ENCODE data around the gene CAMK1D.

CAMK1D gene

DNA sequence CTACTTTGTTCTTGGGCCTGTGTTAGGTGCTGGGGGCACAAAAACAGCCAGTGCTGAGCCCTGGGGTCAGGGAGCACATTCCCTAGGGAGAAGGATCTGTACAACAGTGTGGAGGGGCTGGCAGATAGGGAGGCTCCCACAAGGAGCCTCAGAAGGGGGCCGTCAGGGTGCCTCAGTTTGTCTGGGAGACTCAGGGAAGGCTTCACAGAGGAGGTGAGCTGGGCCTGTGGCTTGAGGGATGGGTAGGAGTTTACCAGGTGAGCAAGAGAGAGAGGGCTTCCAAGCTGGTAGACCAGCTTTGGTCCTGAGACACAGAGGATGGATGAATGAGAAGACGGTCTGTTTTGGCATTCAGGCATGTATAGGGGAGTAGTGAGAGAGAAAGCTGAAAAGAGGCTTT lies 52.1 kb downstream of the CAMK1D start:
- no peak for DNase-seq (ENCODE audit: low read depth in 2 of 2)

DNA sequence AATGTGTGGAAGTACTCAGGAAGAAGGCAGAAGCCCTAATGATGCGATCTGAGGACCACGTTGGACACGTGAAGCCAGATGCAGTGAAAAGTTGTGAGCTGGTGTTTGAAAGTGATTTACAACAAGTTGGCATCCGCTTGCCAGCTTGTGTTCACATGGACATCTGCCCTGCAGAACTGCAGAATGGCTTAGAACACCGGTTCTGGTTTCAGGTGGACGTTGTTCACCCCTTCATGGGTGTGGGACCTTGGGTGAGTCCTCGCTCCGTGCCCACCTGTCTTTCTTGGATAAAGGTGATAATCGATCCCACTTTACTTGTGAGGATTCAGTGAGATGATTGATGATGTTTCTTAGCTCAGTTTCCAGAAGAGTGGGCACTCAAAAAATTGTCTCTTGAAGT lies 53.8 kb downstream of the CAMK1D start:
- no peak for DNase-seq (ENCODE audit: low read depth in 2 of 2)

DNA sequence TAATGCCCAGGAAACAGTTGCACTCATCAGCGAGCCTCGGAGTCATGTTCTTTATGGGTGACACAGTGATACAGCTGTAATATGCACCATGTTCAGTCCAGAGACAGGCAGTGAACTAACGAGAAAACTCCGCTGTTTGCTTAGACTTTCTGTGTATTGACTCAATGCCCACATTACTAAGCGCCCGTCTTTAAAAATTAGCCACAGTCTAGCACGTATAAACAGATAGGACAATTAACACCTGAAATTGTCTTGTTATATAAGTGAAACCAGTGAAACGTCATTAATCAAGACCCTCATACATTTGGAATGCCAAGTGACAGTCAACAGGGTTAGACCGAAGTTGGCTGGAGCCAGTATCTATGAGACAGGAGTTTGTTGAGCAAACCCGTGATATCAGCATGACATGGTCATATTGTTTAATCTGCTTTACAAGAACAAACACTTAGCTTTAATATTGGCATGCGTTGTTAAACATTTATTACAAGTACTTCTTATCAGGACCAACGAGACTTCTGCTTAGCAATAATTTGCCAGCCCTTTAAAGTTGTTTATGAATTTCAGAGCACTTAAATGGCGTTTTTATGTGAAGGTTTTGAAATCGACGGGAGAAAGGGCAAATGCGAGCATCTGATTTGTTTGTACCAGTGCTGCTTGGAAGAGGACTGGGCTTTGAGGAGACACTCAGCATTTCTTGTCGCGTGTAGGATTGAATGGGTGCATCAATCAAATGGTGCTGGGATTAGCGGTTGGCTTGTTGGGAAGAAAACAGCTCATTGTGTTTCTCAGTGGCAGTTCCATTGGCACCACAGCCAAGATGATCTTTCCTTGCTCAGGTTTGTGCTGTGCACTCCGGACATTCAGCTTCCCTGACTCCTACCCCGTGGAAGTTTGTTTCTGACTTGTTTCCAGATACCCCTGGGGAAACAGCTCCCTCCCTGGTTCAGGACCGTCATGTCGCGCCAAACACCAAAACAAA lies 56.3 kb downstream of the CAMK1D start:
- DNase-seq (ENCODE audit: low read depth in 2 of 2): no peak

DNA sequence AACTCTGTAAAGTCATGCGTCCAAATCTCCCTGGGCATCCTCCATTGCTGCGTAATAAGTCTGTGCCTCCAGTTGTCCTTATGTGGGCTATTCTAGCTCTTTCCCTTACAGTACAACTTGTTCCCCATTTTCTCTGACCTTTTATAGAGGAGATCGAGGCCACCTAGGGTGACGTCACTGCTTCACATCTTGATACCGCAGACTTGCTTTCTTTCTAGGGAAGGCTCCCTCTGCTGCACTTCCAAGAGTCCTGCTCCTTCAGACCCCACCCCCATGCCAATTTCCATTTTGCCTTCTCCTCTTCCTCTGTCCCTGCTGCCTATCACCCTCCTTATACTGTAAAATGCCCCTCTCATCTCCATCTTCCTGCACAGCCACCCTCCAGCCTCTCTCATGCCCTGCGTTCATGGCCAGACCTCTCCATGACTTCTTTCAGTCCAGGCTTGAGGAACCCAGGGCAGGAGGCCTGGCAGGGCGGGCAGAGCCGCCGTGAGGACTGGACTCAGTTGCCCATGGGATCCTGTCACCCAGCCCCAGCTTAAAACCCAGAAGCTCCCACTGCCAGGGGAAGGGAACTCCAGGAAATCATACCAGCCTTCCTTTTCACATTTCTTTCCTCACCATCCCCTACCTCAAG lies 57.5 kb downstream of the CAMK1D start:
- no peak for DNase-seq (ENCODE audit: low read depth in 2 of 2)

DNA sequence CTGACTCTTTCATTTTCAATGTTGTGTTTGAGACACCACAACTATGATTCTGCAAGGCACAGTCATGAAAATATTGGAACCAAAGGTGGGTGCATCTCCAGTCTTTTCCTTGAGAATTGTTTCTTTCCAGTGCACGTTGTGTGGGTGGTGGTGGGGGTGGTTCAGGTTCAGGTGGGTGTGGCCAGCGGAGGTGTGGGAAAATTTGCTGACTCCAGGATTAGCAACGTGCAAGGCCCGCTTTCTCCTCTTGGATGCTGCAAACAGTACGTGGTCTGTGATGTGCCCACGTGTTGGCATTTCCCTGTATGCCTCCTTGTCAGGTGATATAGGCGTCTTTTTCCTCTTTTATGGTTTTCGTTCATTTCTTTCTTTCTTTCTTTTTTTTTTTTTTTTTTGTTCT lies 59.1 kb downstream of the CAMK1D start:
- DNase-seq (ENCODE audit: low read depth in 2 of 2): no peak

DNA sequence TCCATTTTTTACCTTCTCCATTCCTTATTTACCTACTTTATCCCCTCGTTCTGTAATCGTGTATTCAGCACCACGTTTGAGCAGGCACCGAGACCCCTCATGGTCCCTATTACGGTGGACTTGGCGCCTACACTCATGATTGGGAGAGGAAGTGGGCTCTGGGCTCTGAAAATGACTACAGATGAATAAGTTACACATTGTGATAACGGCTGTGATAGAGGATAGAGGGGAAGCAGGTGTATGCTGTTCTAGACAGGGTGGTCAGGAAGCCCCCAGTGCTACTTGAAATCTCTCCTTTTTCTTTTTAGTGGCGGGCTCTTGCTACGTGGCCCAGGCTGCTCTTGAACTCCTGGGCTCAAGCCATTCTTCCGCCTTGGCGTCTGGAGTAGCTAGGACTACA lies 59.8 kb downstream of the CAMK1D start:
- no peak for DNase-seq (ENCODE audit: low read depth in 2 of 2)

DNA sequence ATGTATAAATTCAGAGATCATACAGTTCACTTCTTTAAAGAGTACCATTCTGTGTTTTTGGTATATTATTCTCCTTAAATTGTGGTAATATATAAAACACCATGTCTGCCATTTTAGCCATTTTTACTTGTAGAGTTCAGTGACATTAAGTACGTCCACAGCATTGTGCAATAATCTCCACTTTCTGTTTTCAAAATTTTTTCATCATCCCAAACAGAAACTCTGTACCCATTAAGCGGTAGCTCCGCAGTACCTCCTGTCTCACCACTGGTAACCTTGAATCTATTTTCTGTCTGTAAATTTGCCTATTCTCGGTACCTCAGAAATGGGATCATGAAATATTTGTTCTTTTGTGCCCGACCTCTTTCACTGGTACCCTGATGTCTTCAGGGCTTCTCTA lies 60.3 kb downstream of the CAMK1D start:
- DNase-seq (ENCODE audit: low read depth in 2 of 2): no peak

DNA sequence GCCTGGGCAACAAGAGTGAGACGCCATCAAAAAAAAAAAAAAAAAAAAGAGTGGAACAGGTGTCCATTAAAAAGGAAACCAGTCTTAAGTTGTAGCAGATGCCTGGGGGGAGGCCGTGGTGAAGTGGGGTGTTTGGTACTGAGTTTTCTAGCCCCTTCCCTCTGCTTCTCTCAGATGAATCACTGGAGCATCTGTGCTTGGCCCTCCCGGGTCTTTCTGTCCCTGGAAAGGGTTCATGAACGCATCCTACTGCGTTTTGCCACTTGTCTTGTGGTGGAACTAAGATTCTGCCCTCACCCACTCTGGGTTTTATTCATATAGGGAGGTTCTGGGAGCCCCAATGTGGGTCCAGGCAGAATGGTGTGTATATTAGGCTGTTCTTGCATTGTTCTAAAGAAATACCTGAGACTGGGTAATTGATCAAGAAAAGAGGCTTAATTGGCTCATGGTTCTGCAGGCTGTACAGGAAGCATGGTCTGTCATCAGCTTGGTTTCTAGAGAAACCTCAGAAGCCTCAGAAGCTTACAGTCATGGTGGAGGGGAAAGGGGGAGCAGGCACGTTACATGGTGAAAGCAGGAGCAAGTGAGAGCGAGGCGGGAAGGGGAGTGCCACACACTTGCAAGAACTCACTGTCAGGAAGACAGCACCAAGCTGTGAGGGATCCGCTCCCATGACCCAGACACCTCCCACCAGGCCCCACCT lies 63.5 kb downstream of the CAMK1D start:
- DNase-seq (ENCODE audit: low read depth in 2 of 2): no peak

DNA sequence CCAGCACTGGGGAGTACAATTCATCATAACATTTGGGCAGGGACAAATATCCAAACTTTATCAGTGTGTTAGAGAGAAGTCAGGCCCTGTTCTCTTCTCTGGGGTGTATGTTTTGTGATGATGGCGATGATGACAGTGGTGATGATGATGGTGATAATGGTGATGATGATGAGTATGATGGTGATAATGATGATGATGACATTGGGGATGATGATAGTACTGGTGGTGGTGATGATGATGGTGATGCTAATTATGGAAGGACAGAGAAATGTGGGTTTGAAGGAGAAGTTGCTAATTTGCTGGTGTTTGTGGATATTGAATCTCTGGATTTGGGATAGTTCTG lies 64.0 kb downstream of the CAMK1D start:
- DNase-seq (ENCODE audit: low read depth in 2 of 2): no peak

DNA sequence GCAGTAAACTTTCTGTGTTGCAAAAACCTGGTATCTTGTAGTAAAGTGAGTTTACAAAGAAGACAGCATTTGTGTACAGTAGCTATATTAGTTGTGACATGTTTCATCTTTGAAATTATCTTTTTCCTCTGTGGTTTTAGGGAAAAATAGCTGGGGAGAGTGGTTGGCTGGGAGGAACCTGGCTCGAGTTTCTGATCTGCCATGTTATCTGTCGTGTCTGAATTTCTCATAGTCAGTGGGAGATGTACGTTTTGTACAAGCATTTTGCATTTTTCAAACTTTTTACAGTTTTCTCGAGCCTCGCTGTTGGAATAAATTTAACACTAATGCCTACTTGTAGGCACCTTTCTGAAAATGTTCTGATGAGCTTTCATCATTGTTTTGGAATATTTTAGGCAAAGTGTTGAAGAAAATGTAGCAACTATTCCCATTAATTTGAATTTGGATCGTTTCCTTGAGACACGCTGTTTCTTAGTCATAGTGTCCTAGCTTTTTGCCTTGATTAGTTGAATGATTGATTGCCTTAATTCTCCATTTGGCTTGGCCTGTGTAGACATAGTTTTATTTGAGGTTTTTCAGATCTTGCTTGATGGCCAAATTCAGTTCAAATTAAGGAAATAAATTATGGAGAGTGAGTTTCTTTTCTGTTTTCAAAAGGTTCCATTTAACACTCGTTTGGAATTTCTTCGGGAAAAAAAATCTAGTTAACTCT lies 65.1 kb downstream of the CAMK1D start:
- DNase-seq (ENCODE audit: low read depth in 2 of 2): peak; percentile 23 to 28

DNA sequence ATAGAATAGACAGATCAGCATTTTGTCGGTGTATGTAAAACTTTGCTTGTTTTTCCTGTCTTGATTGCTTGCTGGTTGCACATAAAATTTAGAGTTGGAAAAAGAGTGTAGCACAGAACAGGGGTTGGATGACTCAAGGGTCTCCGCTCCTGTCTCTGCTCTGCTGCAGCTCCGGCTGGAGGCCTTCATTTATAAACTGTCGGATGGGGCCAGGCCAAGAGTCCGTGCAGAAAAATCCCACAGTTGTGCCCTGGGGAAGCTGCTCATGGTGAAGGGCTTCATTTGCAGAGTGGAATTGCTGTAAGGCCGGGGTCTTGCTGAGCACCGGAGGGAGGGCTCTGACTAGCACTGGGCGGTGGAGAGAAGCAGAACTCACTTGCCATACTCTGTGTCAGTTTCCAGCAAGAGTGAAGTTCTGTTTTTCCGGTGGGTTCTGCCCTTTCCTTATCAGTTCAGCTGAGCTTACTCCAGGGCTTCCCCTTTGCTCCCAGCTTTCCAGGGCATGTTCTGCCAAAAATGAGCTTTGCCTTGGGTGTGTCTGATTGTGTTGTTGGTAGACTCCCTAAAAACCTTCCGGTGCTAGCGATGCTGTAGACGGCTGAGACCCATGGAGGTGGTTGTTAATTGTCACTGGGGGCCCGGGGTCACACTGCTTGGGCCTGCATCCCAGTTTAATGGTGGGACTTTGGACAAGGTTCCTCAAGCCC lies 67.2 kb downstream of the CAMK1D start:
- DNase-seq (ENCODE audit: low read depth in 2 of 2): no peak

DNA sequence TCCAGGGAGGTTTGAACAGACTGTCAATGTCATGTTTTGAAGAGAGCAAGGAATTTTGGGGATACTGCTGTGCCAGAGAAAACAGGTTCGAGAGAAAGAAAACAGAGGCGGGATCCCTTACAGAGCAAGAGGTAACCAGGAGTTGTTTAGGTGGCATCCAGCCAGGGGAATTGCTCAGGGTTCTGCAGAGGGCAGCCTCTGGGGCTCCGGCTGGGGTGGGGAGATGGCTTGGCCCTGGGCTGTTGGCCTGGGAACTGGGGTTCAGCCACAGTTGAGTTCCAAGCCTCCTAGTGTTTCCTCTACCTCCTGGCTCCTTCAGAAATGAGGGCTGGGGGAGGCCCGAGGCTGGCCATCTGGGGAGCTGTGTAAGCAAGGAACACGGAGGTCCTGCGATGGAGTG lies 68.0 kb downstream of the CAMK1D start:
- no peak for DNase-seq (ENCODE audit: low read depth in 2 of 2)

DNA sequence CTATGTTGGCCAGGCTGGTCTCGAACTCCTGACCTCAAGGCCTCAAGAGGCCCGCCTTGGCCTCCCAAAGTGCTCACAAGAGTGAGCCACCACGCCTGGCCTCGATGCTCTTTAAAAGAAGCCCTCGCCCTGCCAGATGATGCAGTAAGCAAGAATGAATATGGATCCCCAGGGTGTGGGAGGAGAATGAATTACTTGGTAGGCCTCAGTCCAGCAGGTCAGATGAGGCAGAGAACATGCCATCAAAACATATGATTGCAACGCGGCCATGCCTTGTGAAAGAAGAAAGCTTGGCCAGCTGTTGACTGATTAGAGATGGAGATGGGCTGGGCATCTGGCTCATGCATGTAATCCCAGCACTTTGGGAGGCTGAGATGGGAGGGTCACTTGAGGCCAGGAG lies 68.7 kb downstream of the CAMK1D start:
- DNase-seq (ENCODE audit: low read depth in 2 of 2): peak; percentile 21 to 25

DNA sequence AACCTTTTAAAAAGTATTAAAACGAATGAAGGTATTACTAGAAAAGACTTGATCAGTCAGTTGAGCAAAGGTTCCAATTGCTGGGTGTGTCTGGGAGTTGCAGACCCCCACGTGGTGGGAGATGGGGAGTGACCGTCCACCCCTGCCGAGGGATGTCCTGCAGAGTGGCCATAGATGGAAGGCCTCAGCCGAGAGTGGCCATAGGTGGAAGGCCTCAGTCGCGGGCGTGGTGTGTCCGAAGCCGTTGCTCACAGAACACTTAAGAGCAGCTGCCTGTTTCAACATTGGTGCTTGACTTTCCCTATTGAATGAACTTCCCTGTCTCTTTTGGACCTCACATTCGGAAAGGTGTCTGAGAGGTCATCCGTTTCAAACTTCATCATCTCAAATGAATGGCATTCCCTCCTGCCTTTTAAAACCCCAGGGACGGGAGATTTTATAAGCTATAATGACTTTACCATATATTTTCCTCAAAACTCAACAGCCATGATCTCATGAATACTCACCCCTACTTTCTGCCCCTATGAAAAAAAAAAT lies 69.4 kb downstream of the CAMK1D start:
- peak in 1 of 2 experiments; percentile 19 for DNase-seq (ENCODE audit: low read depth in 2 of 2)

DNA sequence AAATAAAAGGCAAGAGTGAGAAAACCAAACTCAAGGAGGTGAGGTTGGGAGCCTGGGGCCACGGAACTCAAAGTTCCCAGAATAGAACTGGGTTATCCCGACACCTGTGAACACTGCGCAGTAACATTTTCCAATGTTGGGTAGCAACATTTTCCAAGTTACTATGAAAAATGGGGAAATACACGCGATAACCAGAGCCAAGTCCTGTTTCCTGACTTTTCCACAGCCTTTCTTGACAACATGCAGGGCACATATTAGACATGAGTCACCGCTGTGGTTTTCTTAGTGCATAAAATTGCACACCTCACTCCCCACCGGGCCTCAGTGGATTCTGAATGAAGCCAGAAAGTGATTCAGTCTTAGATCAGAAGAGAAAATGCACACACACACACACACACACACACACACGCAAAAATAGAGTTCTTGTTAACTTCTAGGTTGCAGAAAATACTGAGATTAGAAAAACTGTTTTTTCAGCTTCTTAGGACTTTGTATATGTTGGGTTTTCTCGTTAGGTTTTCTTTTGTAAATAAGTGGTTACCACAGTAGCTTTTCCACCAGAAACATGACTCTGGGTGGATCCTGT lies 70.0 kb downstream of the CAMK1D start:
- DNase-seq (ENCODE audit: low read depth in 2 of 2): peak; percentile 93 to 96

DNA sequence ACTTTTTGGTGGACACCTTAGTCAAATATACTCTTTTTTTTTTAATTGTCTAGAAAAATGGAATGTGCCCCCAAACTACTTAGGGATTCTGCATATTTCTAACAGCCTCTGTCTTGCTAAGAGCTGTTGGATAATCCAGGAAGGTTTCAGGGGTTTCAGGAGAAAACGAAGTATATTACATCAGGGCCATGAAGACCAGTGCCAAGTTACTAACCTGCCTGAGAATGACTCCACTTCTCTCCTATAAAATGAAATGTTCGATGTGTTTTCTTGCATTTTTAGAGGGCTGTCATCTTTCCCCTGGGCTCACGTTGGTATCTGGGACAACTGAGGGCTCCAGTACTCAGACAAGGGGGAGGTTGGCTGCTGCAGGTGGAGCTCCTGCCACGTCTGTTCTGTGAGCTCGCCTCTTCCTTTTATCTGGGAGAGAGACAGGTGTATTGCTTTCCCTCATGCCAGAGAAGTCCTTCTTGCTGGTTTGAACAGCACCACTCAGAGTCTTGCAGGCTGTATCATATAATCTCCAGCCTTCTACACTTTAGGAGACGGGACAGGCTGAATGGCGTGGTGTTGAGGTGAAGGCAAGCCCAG lies 71.3 kb downstream of the CAMK1D start:
- no peak for DNase-seq (ENCODE audit: low read depth in 2 of 2)

DNA sequence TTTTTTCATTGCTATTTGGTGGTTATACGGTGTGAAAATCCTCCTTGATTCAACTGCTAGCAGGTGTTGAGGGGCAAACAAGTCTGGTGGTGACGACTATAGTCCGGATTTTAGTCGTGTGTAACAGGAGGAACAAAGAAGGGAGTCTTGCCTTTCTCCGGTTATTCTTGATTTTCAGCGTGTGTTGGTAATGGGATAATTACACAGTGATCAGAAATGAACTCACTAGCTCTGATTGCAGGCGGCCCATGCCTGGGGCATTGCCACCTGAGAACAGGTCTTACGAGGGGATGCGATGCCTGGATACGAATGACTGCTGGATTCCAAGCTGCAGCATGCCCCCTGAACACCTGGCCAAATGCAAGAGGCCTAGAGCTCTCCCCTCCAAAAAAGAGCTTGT lies 72.8 kb downstream of the CAMK1D start:
- DNase-seq (ENCODE audit: low read depth in 2 of 2): no peak

DNA sequence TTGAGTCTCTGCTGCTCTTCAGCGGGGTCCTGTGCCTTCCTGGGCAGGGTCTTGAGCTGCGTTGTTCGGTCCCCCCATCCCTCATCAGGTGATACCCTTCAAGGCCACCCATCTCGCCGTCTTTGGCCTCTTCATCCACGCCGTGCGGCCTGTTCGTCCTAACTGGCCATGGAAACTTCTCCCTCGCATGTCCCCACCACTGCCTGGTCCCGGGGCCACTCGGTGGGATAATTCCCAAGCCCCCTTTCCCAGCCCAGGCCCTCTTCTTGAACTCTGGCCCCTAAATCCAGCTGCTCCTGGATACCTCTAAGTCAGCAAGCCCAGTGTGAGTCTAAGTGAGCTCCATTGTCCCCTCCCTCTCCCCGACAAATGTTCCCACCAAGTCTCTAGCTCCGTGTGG lies 74.5 kb downstream of the CAMK1D start:
- DNase-seq (ENCODE audit: low read depth in 2 of 2): no peak

DNA sequence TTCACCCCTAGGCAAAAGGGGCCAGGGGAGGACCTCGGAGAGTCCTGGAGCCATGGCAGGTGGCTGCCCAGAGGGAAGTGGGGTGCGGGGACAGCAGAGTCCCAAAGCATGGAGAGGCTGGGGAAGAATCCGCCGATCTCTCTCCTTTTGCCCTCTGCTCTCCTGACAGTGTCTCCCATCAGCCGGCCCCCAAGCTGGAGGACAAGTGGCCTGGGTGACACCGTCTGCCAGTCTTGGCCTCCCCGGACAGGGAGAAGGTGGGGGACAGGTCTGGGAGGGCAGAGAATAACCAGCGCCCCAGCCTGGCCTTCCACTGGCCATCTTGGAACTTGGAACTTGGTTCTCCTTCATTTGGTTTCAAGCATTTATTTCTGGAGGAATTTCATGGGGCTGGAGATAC lies 77.9 kb downstream of the CAMK1D start:
- no peak for DNase-seq (ENCODE audit: low read depth in 2 of 2)

DNA sequence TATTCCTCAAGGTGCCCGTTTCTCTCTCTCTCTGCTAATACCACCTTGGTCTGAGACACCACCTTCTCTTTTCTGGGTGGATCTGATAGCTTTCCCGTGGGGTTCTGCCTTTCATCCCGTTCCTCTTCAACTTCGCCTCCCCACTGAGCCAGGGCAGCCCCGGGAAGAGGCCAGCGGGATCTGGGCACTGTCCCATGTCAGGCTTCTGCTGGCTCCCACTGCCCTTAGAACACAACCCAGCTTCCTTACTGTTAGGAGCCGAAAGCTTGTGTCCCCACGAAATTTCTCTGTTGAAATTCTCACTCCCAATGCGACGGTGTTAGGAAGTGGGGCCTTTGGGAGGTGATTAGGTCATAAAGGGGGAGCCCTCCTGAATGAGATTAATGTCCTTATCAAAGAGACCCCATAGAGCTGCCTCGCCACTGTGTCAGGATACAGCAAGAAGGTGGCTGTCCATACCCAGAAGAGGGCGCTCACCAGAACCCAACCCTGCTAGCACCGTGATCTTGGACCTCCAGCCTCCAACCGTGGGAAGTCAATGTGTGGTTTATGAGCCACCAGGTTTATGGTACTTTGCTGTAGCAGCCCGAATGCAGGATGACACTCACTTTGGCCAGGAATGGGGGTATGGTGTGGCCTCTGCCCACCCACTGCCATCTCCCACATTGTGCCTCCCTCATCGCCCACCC lies 79.2 kb downstream of the CAMK1D start:
- DNase-seq (ENCODE audit: low read depth in 2 of 2): no peak
